GM19023 (cell line): Measurements from ENCODE around the gene B9D1.
"Not testable (repeated sequence)": the region's sequence is repeated elsewhere in the genome, so short reads cannot be mapped to it uniquely, and the experiment has no call there.

Experiments
- ATAC-seq: cut with Tn5 transposase; IDR thresholded peaks from one replicate; pipeline ENCODE4 v1.9.1; 2021; ENCODE audit warnings: mild to moderate bottlenecking, moderate library complexity; ENCODE audit not compliant: unreplicated experiment

Gene B9D1

GRCh38 chr17:19361326-19361725 is 1.2 kb downstream of the B9D1 start:
- no peak for ATAC-seq

DNA sequence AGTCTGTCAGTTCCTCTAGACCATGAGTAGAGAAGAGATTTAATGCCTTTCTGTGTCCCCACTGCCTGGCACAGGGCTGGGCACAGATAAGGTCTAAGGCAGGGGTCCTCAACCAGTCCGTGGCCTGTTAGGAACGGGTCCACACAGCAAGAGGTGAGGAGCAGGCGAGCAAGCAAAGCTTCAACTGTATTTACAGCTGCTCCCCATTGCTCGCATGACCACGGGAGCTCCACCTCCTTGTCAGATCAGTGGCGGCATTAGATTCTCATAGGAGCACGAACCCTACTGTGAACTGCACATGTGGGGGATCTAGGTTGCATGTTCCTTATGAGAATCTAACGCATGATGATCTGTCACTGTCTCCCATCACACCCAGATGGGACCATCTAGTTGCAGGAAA is 1.8 kb downstream of the B9D1 start:
- ATAC-seq, result no peak

- ATAC-seq, result no peak
Measured at GRCh38 chr17:19359856-19360255, 2.7 kb downstream of the B9D1 start.

DNA sequence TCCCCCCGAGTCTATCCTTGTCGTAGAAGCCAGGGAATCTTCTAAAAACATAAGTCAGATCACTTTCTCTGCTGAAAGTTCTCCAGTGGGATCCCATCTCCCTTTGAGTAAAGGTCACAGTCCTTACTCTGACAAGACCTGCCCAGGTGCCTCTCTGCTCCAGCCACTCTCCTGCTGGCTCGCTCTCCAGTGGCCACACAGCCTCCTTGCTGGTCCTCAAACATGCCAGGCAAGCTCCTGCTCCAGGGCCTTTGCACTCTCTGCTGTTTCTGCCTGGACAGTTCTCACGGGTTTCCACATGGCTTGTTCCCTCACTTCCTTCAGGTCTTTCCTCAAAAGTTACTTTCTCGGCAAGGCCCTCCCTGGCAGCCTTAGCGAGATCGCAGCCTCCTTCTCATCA is 3.4 kb downstream of the B9D1 start:
- no peak for ATAC-seq

- no peak for ATAC-seq
Measured at GRCh38 chr17:19357761-19358160, 4.8 kb downstream of the B9D1 start.

- no peak for ATAC-seq
Measured at GRCh38 chr17:19357351-19357750, 5.2 kb downstream of the B9D1 start.

GRCh38 chr17:19354748-19355147 is 7.8 kb downstream of the B9D1 start:
- ATAC-seq, result no peak

DNA sequence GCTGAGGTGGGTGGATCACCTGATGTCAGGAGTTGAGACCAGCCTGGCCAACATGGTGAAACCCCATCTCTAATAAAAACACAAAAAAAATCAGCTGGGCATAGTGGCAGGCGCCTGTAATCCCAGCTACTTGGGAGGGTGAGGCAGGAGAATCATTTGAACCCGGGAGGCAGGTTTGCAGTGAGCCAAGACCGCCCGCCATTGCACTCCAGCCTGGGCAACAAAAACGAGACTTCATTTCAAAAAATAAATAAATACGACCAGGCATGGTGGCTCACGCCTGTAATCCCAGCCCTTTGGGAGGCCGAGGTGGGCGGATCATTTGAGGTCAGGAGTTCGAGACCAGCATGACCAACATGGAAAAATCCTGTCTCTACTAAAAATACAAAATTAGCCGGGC is 9.1 kb downstream of the B9D1 start:
- not testable (repeated sequence) for ATAC-seq

DNA sequence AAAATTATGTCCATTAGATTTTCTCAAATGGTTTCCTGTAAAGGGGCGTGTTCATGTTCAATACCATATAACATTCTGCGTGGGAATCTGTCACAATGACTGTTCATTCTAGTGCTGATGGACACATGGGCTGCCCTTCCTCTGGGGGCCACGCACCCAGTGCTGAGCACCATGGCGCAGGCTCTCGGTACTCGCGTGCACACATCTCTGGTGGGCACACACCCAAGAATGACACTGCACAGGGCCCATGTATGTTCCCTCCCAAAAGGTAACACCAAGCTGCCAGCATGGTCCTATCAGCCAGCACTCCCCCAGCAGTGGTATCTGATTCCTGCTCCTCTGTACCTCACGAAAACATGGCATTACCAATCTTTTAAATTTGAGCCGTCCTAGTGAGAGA is 13.7 kb downstream of the B9D1 start:
- no peak for ATAC-seq

DNA sequence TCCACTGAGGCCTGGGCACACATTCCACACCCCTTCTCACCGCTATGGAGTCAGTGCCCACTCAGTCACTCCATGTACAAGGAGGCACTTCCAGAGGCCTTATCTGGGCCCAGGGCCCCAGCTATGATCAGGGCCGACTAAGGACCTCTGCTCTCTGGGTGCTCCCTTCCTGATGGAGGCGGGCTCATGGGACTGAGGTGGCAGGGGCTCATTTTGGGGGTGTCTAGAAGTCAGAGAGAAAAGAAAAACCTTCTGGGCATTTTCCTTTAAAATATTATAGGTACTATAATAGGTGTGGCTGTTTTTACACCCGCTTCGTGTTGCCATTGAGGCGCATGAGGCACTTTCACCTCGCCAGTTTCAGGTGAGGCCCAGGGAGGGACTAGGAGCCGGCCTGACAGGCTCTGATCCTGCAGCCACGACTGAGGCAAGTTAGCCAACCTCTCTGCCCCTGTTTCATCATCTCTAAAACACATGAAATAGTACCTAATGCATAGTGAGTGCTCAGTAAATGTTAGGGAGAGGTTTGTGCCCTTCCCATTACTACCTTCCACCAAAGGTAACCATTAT is 14.4 kb downstream of the B9D1 start:
- ATAC-seq, result no peak

DNA sequence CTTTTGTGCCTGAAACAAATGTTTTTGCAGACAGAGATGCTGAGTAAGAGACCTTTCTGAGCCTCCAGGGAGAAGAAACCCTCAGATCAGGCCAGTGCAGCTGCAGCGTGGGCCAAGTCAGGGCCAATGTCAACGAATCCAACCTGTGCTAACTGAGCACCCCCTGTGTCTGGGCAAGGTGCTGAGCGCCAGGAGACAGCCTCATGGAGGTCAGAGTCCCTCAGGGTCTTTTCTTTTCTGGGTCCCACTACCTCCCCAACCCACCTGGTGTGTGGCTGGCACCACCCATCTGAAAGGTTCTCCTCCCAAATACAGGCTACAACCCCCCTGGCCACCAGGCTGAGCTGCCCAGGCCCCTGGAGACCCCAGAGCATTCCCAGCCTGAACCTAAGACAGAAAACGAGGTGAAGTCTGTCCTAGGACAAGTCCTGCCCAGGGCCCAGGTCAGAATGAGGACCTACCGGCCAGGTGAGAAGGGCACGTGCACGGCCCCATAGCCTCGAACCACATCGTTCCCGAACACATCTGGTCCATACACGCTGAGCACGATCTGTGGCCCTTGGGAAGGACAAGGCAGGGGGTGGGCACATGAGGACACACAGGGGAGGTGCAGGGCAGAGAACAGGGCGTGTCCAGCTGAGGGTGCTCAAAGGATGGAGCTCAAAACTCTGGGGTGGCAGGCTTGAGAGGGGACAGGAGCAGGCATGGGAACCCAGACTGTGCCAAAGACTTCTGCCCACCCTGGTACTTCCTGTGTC is 15.0 kb downstream of the B9D1 start:
- no peak for ATAC-seq

- no peak for ATAC-seq
Measured at GRCh38 chr17:19346351-19347255, 15.9 kb downstream of the B9D1 start.

- ATAC-seq, result no peak
Measured at GRCh38 chr17:19345486-19346350, 16.8 kb downstream of the B9D1 start.

DNA sequence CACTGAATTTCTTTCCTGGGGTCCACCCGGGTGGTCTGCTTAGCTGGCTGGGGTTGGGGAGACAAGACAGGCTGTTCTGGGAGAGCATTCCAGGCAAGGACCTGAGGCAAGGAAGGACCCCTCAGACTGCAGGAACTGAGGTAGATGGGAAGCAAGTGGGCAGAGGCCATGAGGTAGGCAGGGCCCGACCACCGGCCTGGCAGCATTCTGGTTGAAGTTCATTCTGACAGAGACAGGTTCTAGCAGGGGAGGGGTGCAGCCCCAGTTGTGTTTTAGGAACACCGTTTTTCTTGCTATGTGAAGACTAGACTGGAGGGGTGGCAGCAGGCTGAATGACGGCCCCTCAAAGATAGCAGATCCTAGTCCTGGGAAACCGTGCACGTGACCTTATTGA is 17.5 kb downstream of the B9D1 start:
- no peak for ATAC-seq

DNA sequence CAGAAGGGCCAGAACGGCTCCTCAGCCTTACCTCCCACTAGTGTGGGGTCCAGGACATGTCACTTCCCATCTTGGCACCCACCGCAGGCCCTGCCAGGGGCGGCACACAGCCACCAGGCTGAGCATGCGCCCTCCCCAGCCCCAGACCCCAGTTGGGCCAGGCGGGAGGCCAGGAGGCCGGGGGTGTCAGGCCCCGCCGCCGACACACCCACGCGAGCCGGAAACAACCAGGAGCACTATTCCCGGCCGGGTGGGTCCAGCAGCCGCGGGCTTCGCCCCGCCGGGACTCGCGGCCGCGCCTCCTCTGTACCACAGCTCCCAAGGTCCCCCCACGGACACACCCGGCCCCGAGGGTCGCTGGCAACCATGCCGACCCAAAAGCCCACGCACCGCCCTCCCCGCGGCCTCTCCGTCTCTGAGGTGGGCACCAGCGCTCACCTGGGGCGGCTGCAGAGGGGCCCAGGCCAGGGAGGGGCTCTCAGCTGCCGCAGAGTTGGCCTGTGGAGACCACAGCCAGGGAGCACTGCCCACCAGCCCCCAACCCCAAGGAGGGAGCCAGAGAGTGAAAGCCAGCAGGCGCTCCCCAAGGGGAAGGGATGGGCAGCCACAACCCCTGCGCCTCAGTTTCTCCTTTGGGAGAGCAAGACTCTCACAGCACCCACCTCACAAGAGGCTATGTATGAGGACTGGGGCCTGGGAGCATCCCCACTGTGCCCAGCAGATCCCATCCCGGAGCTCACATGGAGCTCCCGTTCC is 18.0 kb downstream of the B9D1 start:
- ATAC-seq, result no peak

DNA sequence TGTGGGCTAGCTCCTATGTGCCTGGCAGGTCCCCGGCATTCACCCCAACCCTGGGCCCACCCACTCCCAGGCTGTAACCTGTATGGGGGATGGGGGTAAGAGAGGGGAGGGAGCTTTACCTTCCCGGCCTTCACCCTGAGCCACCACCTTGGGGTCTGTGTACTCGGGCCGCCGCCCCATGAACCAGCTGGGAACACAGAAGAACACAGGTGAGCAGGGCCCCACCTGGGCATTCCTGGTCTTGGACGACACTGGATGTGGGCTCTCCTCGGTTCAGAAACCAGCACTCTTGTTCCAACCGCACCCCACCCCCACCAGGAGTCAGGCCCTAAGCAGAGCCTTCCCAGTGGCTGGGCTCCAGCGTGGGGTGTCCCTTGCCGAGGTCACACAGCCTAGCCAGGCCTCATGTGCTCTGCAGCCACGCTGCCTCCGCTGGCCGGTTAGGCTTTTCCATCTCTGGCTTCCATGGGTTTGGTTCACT is 18.8 kb downstream of the B9D1 start:
- ATAC-seq, result no peak

DNA sequence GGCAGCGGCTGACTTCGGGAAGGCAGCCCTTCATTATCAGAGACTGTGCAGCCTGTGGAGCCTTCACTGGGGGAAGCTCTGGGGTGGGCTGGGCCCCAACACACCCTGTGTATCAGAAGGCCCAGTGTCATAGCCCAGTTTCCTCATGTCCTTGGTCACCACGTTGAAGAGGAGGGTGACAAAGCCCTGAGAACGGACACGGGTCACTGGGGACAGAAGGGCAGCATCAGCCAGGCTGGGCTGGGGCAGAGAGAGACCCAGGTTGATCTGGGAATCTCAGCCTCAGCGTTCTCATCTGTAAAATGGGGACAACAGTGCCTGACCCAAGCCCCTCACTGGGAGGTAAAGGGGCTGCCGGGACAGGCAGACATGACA is 19.3 kb downstream of the B9D1 start:
- ATAC-seq, result no peak

DNA sequence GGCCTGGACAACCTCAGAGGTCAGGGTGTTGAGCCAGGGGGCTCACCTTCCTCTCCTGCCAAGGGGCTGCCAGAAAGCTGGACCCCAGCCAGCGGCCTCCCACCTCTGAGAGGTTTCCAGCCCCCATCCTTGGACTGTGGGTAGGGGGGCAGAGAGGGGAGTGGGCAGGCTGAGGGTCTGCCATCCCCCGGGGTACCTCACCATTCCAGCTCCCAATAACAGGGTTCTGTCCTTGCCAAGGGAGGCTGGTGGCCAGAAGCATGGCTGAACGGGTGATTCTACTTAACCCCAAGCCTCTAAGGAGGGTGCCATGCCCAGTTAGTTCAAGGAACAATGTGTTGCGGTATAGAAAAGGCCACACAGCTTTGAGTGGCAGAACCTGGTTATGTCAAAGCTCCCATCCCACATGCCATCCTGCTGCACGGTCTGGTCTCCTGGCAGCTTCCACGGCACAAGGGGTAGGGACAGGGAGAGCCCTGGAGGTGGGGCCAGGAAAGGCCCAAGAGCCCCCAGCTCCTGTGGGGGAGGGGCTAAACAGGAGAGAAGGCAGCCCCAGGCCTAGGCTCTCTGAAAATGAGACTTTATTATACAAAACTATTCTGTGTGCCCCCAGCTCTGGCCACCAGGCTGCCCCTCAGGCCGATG is 19.8 kb downstream of the B9D1 start:
- ATAC-seq, result no peak
